Osteoblast (primary cell): ENCODE results near the gene IFI16. TPM values are rescaled to one million over a fixed set of nuclear protein-coding genes. Genes with fewer than 3 reads are reported as not detected.

Experiments
- DNase-seq: peaks from one replicate; pipeline ENCODE4 v3.0.0; 2011; ENCODE audit warnings: low spot score, mixed read lengths; ENCODE audit not compliant: insufficient read length; ENCODE audit errors: missing footprints
- H2AFZ ChIP-seq: 2 replicates; pipeline ENCODE4 v1.6.0; 2011; ENCODE audit warnings: mild to moderate bottlenecking, low read length
- H3K27ac ChIP-seq: 2 replicates; pipeline ENCODE4 v1.5.1; 2011; ENCODE audit warnings: mild to moderate bottlenecking, low read depth, low read length, moderate library complexity
- H3K27me3 ChIP-seq: 2 replicates; pipeline ENCODE4 v1.6.0; 2012; ENCODE audit warnings: mild to moderate bottlenecking, control low read depth, inconsistent platforms, low read length, moderate library complexity; ENCODE audit not compliant: insufficient read depth
- H3K36me3 ChIP-seq: 2 replicates; pipeline ENCODE4 v1.5.1; 2011; ENCODE audit warnings: mild to moderate bottlenecking, low read length, control low read depth, moderate library complexity; ENCODE audit not compliant: insufficient read depth
- H3K4me1 ChIP-seq: 2 replicates; pipeline ENCODE4 v1.5.1; 2011; ENCODE audit warnings: mild to moderate bottlenecking, low read length, control low read depth, moderate library complexity; ENCODE audit not compliant: insufficient read depth
- H3K4me2 ChIP-seq: 2 replicates; pipeline ENCODE4 v1.6.0; 2011; ENCODE audit warnings: mild to moderate bottlenecking, low read length; ENCODE audit not compliant: insufficient read depth
- H3K4me3 ChIP-seq: fragments of 200-600 bp; sonication (generic); 3 replicates; pipeline ENCODE4 v1.5.1; 2012; ENCODE audit warnings: mild to moderate bottlenecking, low read length, inconsistent platforms; ENCODE audit not compliant: insufficient read depth
- H3K79me2 ChIP-seq: 2 replicates; pipeline ENCODE4 v1.6.0; 2012; ENCODE audit warnings: mild to moderate bottlenecking, low read length, control low read depth, inconsistent platforms; ENCODE audit not compliant: insufficient read depth
- H3K9me3 ChIP-seq: 2 replicates; pipeline ENCODE4 v1.5.1; 2011; ENCODE audit warnings: low read depth, low read length, control low read depth
- H4K20me1 ChIP-seq: 2 replicates; pipeline ENCODE4 v1.6.0; 2012; ENCODE audit warnings: mild to moderate bottlenecking, low read length, control low read depth; ENCODE audit not compliant: insufficient read depth
- CTCF ChIP-seq: IDR thresholded peaks from 2 replicates; pipeline ENCODE4 v1.5.1; 2011; ENCODE audit warnings: mild to moderate bottlenecking, low read depth, low read length, moderate library complexity; ENCODE audit errors: extremely low read depth
- total RNA-seq: library from RNA; depleted of rRNA; stranded (reverse); fragments of >200 nt; gene quantifications from 2 replicates; pipeline ENCODE4 v1.2.3, GENCODE V29; 2012

IFI16 gene
- total RNA-seq, 1 donor: 129 TPM

DNA sequence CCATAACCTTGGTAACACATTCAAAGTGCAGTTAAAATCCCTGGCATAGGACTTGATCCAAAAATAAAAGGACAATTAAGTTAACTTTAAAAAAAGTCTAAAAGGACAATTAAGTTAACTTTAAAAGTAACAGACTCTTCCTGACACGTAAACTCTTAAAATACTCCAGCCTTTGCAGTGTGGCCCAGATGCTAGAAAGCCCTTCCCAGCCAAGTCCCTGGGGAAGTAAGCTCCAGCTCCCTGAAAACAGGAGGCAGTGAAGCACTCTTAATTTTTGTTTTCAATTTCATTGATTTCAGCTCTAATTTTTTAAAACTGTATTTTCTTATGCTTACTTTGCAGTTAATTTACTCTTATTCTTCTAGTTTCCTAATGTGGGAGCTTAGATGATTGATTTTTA lies 71.9 kb downstream of the IFI16 start:
- Histone ChIP-seq H3K79me2 (no peaks in the 10 kb centered on the region), H3K27me3 (no peaks in the 10 kb centered on the region), H3K4me3 (no peak overlapping the region), H4K20me1 (no peaks in the 10 kb centered on the region), H3K36me3 (no peaks in the 10 kb centered on the region), H3K4me2 (no peak overlapping the region), H3K27ac (no peak overlapping the region), H2AFZ (no peak overlapping the region), H3K4me1 (peaks cover 3% of the 10 kb centered on the region), H3K9me3 (no peaks in the 10 kb centered on the region)
- DNase-seq: no peak
- TF ChIP-seq CTCF: no peak

- H3K4me3 ChIP-seq: no peak overlapping the region
- H3K9me3 ChIP-seq: no peaks in the 10 kb centered on the region
- H4K20me1 ChIP-seq: no peaks in the 10 kb centered on the region
- TF ChIP-seq CTCF: no peak
- H2AFZ ChIP-seq: no peak overlapping the region
- H3K36me3 ChIP-seq: no peaks in the 10 kb centered on the region
- H3K27me3 ChIP-seq: no peaks in the 10 kb centered on the region
- peaks cover 4% of the 10 kb centered on the region for H3K4me1 ChIP-seq
- no peak for DNase-seq
- H3K27ac ChIP-seq: no peak overlapping the region
- H3K4me2 ChIP-seq: no peak overlapping the region
- no peaks in the 10 kb centered on the region for H3K79me2 ChIP-seq
These were observed 73.3 kb downstream of the IFI16 start for GRCh38 chr1:159083013-159083412.

GRCh38 chr1:159084152-159084551 lies 74.4 kb downstream of the IFI16 start:
- Histone ChIP-seq H3K4me3 (no peak overlapping the region), H2AFZ (no peak overlapping the region), H4K20me1 (no peaks in the 10 kb centered on the region), H3K9me3 (no peaks in the 10 kb centered on the region), H3K36me3 (no peaks in the 10 kb centered on the region), H3K79me2 (no peaks in the 10 kb centered on the region), H3K4me1 (peaks cover 15% of the 10 kb centered on the region), H3K4me2 (no peak overlapping the region), H3K27ac (no peak overlapping the region), H3K27me3 (no peaks in the 10 kb centered on the region)
- DNase-seq: no peak
- TF ChIP-seq CTCF: no peak

DNA sequence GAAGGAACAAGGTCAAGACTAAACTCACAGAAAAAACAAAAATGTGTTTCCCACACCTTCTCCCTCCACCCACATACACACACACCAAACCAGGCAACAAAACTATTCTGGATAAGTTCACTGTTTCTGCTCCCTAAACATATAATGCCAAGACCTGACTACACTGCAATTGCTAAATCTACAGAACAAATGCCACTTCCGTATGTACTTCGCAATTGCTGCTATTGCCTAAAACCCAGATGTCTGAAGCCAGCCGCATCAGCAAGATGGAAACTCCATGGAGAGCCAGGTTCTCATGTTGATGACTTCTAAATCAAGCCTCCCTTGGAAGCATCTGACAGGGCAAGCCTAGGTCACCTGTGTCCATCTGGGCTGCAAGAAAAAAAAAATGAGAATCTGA lies 75.2 kb downstream of the IFI16 start:
- Histone ChIP-seq H2AFZ (no peak overlapping the region), H3K36me3 (no peaks in the 10 kb centered on the region), H3K9me3 (no peaks in the 10 kb centered on the region), H3K4me3 (no peak overlapping the region), H3K79me2 (no peaks in the 10 kb centered on the region), H3K4me1 (peaks cover 15% of the 10 kb centered on the region), H4K20me1 (no peaks in the 10 kb centered on the region), H3K27me3 (no peaks in the 10 kb centered on the region), H3K4me2 (no peak overlapping the region), H3K27ac (no peak overlapping the region)
- TF ChIP-seq CTCF: no peak
- DNase-seq: no peak
